ENCODE data around the gene RPS3. TPM values are rescaled to one million over a fixed set of nuclear protein-coding genes. Genes with fewer than 3 reads are reported as not detected.
A peak's percentile ranks its signal among the peaks of the same experiment; 100 is the strongest.
"Not testable (repeated sequence)": the region's sequence is repeated elsewhere in the genome, so short reads cannot be mapped to it uniquely, and the experiment has no call there.

Gene RPS3
- total RNA-seq, 1 donor from 2014 or later, result 2,115 TPM

DNA sequence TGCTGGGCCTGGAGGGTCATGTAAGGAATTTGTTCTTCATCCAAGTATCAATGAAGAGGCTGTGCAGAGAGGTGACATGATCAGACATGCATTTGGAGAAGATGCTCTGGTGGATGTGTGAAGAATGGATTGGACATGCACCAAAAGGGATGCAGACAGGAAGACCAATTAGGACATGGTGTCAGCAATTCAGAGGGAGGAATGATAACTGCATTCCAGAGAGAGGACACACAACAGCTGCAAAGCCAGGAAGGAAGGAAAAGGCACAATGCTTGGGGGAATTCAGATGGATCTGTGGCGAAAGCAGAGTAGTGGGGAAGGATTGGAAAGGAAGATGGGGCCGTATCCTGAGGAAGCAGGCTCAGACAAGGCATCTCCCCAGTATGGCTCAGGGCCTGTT, 42.7 kb upstream of the RPS3 start:
- Histone ChIP-seq H3K27ac (ENCODE audit: low read depth, low read length) (no peak overlapping the region), H3K4me3 (ENCODE audit: low read length in 3 of 3) (no peak overlapping the region), H3K4me1 (ENCODE audit: control insufficient read depth in 3 of 3, insufficient read depth in 3 of 3, low read length in 3 of 3) (peaks cover 0 to 8% (median 6%) of the 10 kb centered on the region in 3 donors), H3K27me3 (ENCODE audit: control insufficient read depth in 3 of 3, insufficient read depth in 3 of 3, low read length in 3 of 3) (peaks cover 0 to 5% (median 3%) of the 10 kb centered on the region in 3 donors), H3K9me3 (ENCODE audit: control insufficient read depth in 3 of 3, low read length in 3 of 3) (no peaks in the 10 kb centered on the region), H3K36me3 (ENCODE audit: control insufficient read depth in 3 of 3, insufficient read depth in 3 of 3, low read length in 3 of 3) (no peaks in the 10 kb centered on the region), H3K9ac (ENCODE audit: low read depth in 1 of 3, low read length in 3 of 3) (no peak overlapping the region)

DNA sequence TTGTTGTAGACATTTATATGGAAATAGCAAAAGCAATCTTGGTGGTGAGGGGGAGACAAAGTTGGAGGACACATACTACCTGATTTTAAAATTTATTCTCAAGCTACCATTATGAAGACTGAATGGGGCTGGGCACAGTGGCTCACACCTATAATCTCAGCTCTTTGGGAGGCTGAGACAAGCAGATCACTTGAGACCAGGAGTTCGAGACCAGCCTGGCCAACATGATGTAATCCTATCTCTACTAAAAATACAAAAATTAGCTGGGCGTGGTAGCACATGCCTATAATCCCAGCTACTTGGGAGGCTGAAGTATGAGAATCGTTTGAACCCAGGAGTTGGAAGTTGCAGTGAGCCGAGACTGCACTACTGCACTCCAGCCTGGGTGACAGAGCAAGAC, 37.0 kb upstream of the RPS3 start:
- H3K4me3 ChIP-seq (ENCODE audit: low read length in 3 of 3); H3K9me3 ChIP-seq (ENCODE audit: control insufficient read depth in 3 of 3, low read length in 3 of 3); H3K27me3 ChIP-seq (ENCODE audit: control insufficient read depth in 3 of 3, insufficient read depth in 3 of 3, low read length in 3 of 3): not testable (repeated sequence)

DNA sequence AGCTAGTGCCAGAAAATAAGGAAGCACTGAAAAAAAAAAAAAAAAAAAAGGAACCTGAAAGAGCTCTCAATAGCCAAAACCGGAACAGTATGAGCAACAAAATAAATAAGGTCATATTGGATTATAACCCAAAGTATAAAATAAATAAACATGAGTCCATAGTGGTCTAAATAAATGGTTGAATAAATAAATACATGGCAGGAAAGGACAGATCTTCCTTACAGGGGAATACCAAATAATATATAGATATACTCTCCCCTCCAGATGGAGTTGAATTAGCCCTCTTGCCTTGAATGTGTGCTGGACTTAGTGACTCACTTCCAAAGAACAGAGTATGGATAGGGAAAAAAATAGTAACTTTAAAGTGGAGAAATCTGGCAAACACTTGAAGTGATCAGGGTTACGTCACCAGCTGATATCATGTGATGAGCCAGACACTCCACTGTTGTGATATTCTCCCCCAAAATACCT, 33.6 kb upstream of the RPS3 start:
- Histone ChIP-seq H3K4me3 (ENCODE audit: low read length in 3 of 3) (no peak overlapping the region), H3K4me1 (ENCODE audit: control insufficient read depth in 3 of 3, insufficient read depth in 3 of 3, low read length in 3 of 3) (no peaks in the 10 kb centered on the region), H3K36me3 (ENCODE audit: control insufficient read depth in 3 of 3, insufficient read depth in 3 of 3, low read length in 3 of 3) (no peaks in the 10 kb centered on the region), H3K27me3 (ENCODE audit: control insufficient read depth in 3 of 3, insufficient read depth in 3 of 3, low read length in 3 of 3) (peaks cover 0 to 3% (median 0%) of the 10 kb centered on the region in 3 donors), H3K27ac (ENCODE audit: low read depth, low read length) (peak overlapping the region; percentile 34), H3K9me3 (ENCODE audit: control insufficient read depth in 3 of 3, low read length in 3 of 3) (peaks cover 0 to 5% (median 0%) of the 10 kb centered on the region in 3 donors), H3K9ac (ENCODE audit: low read depth in 1 of 3, low read length in 3 of 3) (no peak overlapping the region)

More for the DNA sequence above, 37.0 kb upstream of the RPS3 start:
- H3K36me3 ChIP-seq (ENCODE audit: control insufficient read depth in 3 of 3, insufficient read depth in 3 of 3, low read length in 3 of 3); H3K27ac ChIP-seq (ENCODE audit: low read depth, low read length); H3K9ac ChIP-seq (ENCODE audit: low read depth in 1 of 3, low read length in 3 of 3); H3K4me1 ChIP-seq (ENCODE audit: control insufficient read depth in 3 of 3, insufficient read depth in 3 of 3, low read length in 3 of 3): not testable (repeated sequence)

DNA sequence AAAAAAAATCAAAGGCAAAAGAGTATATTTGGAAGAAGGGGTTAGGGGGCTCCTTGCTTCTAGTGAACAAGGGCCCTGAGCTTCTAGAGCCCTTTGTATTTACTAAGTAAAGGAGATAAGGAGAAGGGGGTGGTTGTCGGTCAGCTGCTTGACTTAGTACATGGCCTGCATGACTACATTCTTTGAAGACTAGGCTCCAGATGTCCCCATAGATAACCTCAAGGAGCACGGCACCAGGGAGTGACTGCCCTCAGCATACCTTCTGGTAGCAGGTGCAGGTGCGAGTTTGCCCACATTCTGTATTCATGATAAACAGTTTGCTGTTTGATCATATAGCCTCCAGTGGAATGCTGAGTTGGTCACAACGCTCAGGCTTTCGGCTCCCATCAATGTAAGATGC, 32.5 kb upstream of the RPS3 start:
- not testable (repeated sequence) for H3K9me3 ChIP-seq (ENCODE audit: control insufficient read depth in 3 of 3, low read length in 3 of 3); H3K4me1 ChIP-seq (ENCODE audit: control insufficient read depth in 3 of 3, insufficient read depth in 3 of 3, low read length in 3 of 3); H3K4me3 ChIP-seq (ENCODE audit: low read length in 3 of 3); H3K27me3 ChIP-seq (ENCODE audit: control insufficient read depth in 3 of 3, insufficient read depth in 3 of 3, low read length in 3 of 3); H3K27ac ChIP-seq (ENCODE audit: low read depth, low read length); H3K36me3 ChIP-seq (ENCODE audit: control insufficient read depth in 3 of 3, insufficient read depth in 3 of 3, low read length in 3 of 3); H3K9ac ChIP-seq (ENCODE audit: low read depth in 1 of 3, low read length in 3 of 3)

DNA sequence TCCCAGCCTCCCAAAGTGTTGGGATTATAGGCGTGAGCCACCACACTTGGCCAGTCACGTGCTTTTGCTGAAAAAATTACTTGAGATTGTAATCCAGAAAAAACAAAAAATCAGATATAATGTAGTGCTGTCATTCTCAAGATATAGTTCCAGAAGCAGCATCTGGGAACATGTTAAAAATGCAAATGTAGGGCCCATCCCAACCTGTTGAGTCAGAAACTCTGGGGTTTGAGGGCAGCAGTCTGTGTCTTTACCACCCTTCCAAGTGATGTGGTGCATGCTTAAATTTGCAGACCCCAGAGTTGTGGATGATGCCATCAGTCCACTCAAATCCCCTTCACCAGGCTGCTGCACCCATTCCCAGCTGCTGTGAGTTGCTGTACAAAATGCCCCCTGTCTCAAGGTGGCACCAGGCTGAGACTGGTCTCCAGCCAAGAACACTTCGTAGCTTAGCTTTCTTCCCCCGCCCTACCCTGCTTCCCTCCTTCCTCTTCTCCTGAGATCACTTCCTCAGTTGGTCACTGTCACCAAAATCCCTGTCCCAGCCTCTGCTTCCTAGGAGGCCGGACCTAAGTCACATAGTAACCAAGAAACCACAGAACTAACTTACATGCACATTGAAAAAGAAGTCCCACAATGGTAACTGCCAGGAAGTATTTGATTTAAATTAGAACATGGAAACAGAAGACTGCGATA, 29.6 kb upstream of the RPS3 start:
- Histone ChIP-seq H3K27me3 (ENCODE audit: control insufficient read depth in 3 of 3, insufficient read depth in 3 of 3, low read length in 3 of 3) (peaks cover 0 to 3% (median 0%) of the 10 kb centered on the region in 3 donors), H3K4me3 (ENCODE audit: low read length in 3 of 3) (no peak overlapping the region), H3K4me1 (ENCODE audit: control insufficient read depth in 3 of 3, insufficient read depth in 3 of 3, low read length in 3 of 3) (no peaks in the 10 kb centered on the region), H3K9me3 (ENCODE audit: control insufficient read depth in 3 of 3, low read length in 3 of 3) (peaks cover 0 to 5% (median 0%) of the 10 kb centered on the region in 3 donors), H3K9ac (ENCODE audit: low read depth in 1 of 3, low read length in 3 of 3) (no peak overlapping the region), H3K36me3 (ENCODE audit: control insufficient read depth in 3 of 3, insufficient read depth in 3 of 3, low read length in 3 of 3) (no peaks in the 10 kb centered on the region), H3K27ac (ENCODE audit: low read depth, low read length) (no peak overlapping the region)

DNA sequence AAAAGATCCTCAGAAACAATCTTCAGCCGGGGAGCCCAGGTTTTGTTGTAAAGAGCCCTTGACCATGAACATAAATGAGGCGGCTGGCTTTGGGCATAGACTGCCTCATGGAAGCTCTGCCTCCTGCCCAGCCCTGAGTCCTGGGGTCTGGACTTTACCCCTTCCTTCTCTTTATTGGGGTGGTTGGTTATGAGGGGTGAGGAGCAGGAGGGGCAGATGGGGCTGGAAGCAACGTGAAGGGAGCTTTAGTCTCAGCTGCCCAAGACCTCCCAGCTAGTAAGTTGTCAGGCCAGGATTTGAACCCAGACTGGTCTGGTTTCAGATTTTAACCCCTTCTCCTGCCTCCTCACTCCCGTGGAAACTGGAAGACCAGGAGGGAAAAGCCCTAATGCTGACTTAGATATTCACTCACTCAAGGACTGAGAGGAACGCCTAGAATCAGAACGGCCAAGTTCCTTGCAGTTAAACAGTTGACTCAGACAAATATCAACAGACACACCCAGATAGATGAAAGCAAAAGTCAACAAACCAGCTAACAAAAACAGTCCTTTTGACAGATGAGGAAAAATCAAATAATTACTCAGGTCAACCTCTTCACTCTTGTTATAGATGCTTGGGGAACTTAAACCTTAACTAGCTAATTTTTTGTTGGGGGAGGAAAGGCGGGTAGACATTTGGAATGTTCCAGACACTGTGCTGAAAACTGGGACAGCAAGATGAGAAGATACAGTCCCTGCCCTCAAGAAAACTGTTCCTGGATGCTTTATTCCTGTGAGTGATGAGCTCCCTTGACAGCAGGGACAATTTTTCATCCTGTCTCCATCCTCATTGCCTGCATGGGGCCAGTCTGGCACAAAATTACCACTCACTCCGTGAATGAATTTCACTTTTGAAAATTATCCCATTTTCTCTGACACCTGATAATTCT, 27.1 kb upstream of the RPS3 start:
- Histone ChIP-seq H3K36me3 (ENCODE audit: control insufficient read depth in 3 of 3, insufficient read depth in 3 of 3, low read length in 3 of 3) (no peaks in the 10 kb centered on the region), H3K9ac (ENCODE audit: low read depth in 1 of 3, low read length in 3 of 3) (peak overlapping the region in 1 of 3 donors; percentile 25), H3K9me3 (ENCODE audit: control insufficient read depth in 3 of 3, low read length in 3 of 3) (peaks cover 0 to 5% (median 0%) of the 10 kb centered on the region in 3 donors), H3K27ac (ENCODE audit: low read depth, low read length) (no peak overlapping the region), H3K4me3 (ENCODE audit: low read length in 3 of 3) (no peak overlapping the region), H3K4me1 (ENCODE audit: control insufficient read depth in 3 of 3, insufficient read depth in 3 of 3, low read length in 3 of 3) (no peaks in the 10 kb centered on the region), H3K27me3 (ENCODE audit: control insufficient read depth in 3 of 3, insufficient read depth in 3 of 3, low read length in 3 of 3) (peaks cover 0 to 3% (median 0%) of the 10 kb centered on the region in 3 donors)

DNA sequence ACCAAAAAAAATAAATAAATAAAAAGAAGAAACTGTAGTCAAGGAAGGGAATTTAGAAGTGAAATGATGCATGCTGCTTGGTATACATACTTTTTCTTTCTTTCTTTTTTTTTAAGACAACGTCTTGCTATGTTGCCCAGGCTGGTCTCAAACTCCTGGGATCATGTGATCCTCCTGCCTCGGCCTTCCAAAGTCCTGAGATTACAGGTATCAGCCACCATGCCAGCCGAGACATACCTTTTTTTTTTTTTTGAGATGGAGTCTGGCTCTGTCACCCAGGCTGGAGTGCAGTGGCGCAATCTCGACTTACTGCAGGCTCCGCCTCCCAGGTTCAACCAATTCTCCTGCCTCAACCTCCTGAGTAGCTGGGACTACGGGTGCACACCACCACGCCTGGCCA, 26.1 kb upstream of the RPS3 start:
- Histone ChIP-seq H3K4me3 (ENCODE audit: low read length in 3 of 3) (no peak overlapping the region), H3K9me3 (ENCODE audit: control insufficient read depth in 3 of 3, low read length in 3 of 3) (peaks cover 0 to 5% (median 0%) of the 10 kb centered on the region in 3 donors), H3K27me3 (ENCODE audit: control insufficient read depth in 3 of 3, insufficient read depth in 3 of 3, low read length in 3 of 3) (peaks cover 0 to 3% (median 0%) of the 10 kb centered on the region in 3 donors), H3K36me3 (ENCODE audit: control insufficient read depth in 3 of 3, insufficient read depth in 3 of 3, low read length in 3 of 3) (no peaks in the 10 kb centered on the region), H3K27ac (ENCODE audit: low read depth, low read length) (no peak overlapping the region), H3K9ac (ENCODE audit: low read depth in 1 of 3, low read length in 3 of 3) (no peak overlapping the region), H3K4me1 (ENCODE audit: control insufficient read depth in 3 of 3, insufficient read depth in 3 of 3, low read length in 3 of 3) (no peaks in the 10 kb centered on the region)

DNA sequence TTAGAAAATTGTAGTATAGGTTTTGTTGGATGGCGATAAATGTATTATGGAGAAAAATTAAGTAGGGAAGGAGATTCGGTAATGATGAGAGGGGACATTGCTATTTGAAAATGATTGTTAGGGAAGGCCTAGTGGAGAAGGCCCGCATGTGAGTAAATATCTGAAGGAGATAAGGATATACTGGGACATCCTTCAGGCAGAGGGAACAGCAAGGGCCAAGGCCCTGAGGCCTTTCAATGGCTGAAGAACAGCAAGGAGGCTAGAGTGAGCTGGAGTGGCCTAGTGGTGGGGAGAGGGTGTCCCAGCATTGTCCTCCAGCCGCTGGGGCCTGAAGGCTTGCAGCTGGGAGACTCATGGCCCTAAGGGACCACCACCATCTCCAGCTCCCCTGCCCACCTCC, 24.7 kb upstream of the RPS3 start:
- Histone ChIP-seq H3K27me3 (ENCODE audit: control insufficient read depth in 3 of 3, insufficient read depth in 3 of 3, low read length in 3 of 3) (peaks cover 0 to 3% (median 0%) of the 10 kb centered on the region in 3 donors), H3K4me1 (ENCODE audit: control insufficient read depth in 3 of 3, insufficient read depth in 3 of 3, low read length in 3 of 3) (no peaks in the 10 kb centered on the region), H3K36me3 (ENCODE audit: control insufficient read depth in 3 of 3, insufficient read depth in 3 of 3, low read length in 3 of 3) (no peaks in the 10 kb centered on the region), H3K9me3 (ENCODE audit: control insufficient read depth in 3 of 3, low read length in 3 of 3) (peaks cover 0 to 3% (median 0%) of the 10 kb centered on the region in 3 donors), H3K27ac (ENCODE audit: low read depth, low read length) (no peak overlapping the region), H3K9ac (ENCODE audit: low read depth in 1 of 3, low read length in 3 of 3) (no peak overlapping the region), H3K4me3 (ENCODE audit: low read length in 3 of 3) (no peak overlapping the region)

DNA sequence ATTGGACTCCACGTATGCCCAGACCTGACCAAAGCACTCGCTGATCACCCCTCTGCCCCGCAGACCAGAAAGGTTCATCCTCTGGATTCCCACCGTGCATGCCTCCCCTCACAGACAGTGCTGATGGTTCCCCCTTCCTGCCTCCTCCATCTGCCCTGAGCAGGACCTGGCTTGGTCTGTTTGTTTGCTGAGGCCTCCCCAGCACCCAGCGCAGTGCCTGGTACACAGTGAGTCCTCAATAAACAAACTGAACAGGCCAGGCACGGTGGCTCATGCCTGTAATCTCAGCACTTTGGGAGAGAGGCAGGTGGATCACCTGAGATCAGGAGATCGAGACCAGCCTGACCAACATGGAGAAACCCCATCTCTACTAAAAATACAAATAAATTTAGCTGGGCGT, 23.7 kb upstream of the RPS3 start:
- H3K9ac ChIP-seq (ENCODE audit: low read depth in 1 of 3, low read length in 3 of 3), result no peak overlapping the region
- H3K27me3 ChIP-seq (ENCODE audit: control insufficient read depth in 3 of 3, insufficient read depth in 3 of 3, low read length in 3 of 3), result no peaks in the 10 kb centered on the region
- no peak overlapping the region for H3K4me3 ChIP-seq (ENCODE audit: low read length in 3 of 3)
- H3K4me1 ChIP-seq (ENCODE audit: control insufficient read depth in 3 of 3, insufficient read depth in 3 of 3, low read length in 3 of 3), result peaks cover 0 to 2% (median 0%) of the 10 kb centered on the region in 3 donors
- no peaks in the 10 kb centered on the region for H3K9me3 ChIP-seq (ENCODE audit: control insufficient read depth in 3 of 3, low read length in 3 of 3)
- H3K36me3 ChIP-seq (ENCODE audit: control insufficient read depth in 3 of 3, insufficient read depth in 3 of 3, low read length in 3 of 3), result no peaks in the 10 kb centered on the region
- no peak overlapping the region for H3K27ac ChIP-seq (ENCODE audit: low read depth, low read length)

DNA sequence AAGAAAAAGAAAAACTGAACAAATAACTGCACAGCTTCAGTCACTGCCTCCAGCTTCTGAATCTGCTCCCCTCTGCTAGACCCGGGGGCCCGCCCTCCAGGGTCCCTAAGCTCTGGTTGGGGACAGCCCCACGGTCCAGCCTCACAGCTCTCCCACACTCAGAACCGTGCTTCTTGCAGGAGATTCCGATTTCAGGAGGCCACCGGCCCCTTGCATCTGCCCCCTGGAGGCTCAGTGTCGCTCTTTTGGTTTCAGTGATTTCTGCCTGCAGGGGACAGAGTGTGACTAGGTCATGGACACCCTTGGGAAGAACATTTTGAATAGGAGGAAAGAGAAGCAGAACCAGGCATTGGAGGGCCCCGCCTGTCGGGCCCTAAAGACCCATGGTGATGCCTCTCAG, 23.1 kb upstream of the RPS3 start:
- Histone ChIP-seq H3K9ac (ENCODE audit: low read depth in 1 of 3, low read length in 3 of 3) (no peak overlapping the region), H3K36me3 (ENCODE audit: control insufficient read depth in 3 of 3, insufficient read depth in 3 of 3, low read length in 3 of 3) (no peaks in the 10 kb centered on the region), H3K9me3 (ENCODE audit: control insufficient read depth in 3 of 3, low read length in 3 of 3) (no peaks in the 10 kb centered on the region), H3K27ac (ENCODE audit: low read depth, low read length) (no peak overlapping the region), H3K4me3 (ENCODE audit: low read length in 3 of 3) (no peak overlapping the region), H3K4me1 (ENCODE audit: control insufficient read depth in 3 of 3, insufficient read depth in 3 of 3, low read length in 3 of 3) (peaks cover 0 to 5% (median 0%) of the 10 kb centered on the region in 3 donors), H3K27me3 (ENCODE audit: control insufficient read depth in 3 of 3, insufficient read depth in 3 of 3, low read length in 3 of 3) (no peaks in the 10 kb centered on the region)

Data from skeletal muscle tissue (tissue), 4 donors.